HCT116 (cell line): ENCODE results near the gene SDSL. TPM values are rescaled to one million over a fixed set of nuclear protein-coding genes. Genes with fewer than 3 reads are reported as not detected.

Source experiments
- ATAC-seq: fragments of 200-7000 bp; cut with Tn5 transposase; 2 replicates; pipeline ENCODE4 v1.9.1; 2020; ENCODE audit warnings: mild to moderate bottlenecking, moderate library complexity
- BruUV-seq: library from RNA; stranded (reverse); fragments of 400-500 nt; replicated peaks from 2 replicates; lab custom pipeline; 2021; lab: Mats Ljungman, UMichigan
- CTCF ChIA-PET: fragments of 300-600 bp; sonication (Branson Sonifier 250); formaldehyde crosslinking; loops from one replicate; lab custom pipeline; 2021; ENCODE audit warnings: antibody characterized with exemption; lab: Charles Lee
- POLR2A ChIA-PET: fragments of 300-600, 350-600 bp; sonication (Branson Sonifier 250); formaldehyde crosslinking; loops from one replicate; lab custom pipeline; 2021; ENCODE audit warnings: antibody characterized with exemption; lab: Charles Lee
- RAD21 ChIA-PET, 2 experiments: fragments of 300-600 bp; sonication (Branson Sonifier 250); formaldehyde crosslinking; loops; one replicate each; lab custom pipeline; 2023; ENCODE audit warnings: low total read pairs in 2 of 2; ENCODE audit not compliant: uncharacterized antibody in 2 of 2, unreplicated experiment in 2 of 2, low non-redundant PET in 1 of 2; lab: Charles Lee
- DNase-seq: peaks from one replicate; pipeline ENCODE4 v3.0.0-alpha.2; 2010; ENCODE audit warnings: low read depth, low spot score
- H2AFZ ChIP-seq: fragments of 200-600 bp; shearing (Covaris generic), sonication (generic); 2 replicates; pipeline ENCODE4 v1.6.1; 2017; ENCODE audit warnings: low read depth, mixed run types, mixed read lengths, antibody characterized with exemption, low read length; ENCODE audit not compliant: poor library complexity, severe bottlenecking
- H3K27ac ChIP-seq: 2 replicates; pipeline ENCODE4 v1.5.1; 2012; ENCODE audit warnings: low read depth, low read length
- H3K27me3 ChIP-seq: fragments of 200-600 bp; sonication (generic); 2 replicates; pipeline ENCODE4 v1.6.1; 2016; ENCODE audit warnings: mixed run types, low read length, mixed read lengths; ENCODE audit not compliant: insufficient read depth
- H3K36me3 ChIP-seq, 2 experiments: fragments of 200-500 bp in 1 of 2; fragments of 200-600 bp in 1 of 2; sonication (Bioruptor generic) in 1 of 2; sonication (generic) in 1 of 2; 2 replicates each; pipeline versions ENCODE4 v1.5.1 to v1.6.1; 2014 to 2016; ENCODE audit warnings: low read length in 2 of 2, inconsistent platforms in 1 of 2, mixed read lengths in 1 of 2, mixed run types in 1 of 2; ENCODE audit not compliant: insufficient read depth in 2 of 2, control insufficient read depth in 1 of 2
- H3K4me1 ChIP-seq, 2 experiments: fragments of 200-600 bp in 1 of 2; sonication (generic) in 1 of 2; 2 replicates each; pipeline versions ENCODE4 v1.5.1 to v1.6.1; 2012 to 2017; ENCODE audit warnings: low read length in 2 of 2, inconsistent platforms in 1 of 2, mild to moderate bottlenecking in 1 of 2, mixed read lengths in 1 of 2, mixed run types in 1 of 2, moderate library complexity in 1 of 2; ENCODE audit not compliant: insufficient read depth in 2 of 2, control insufficient read depth in 1 of 2
- H3K4me2 ChIP-seq: fragments of 200-600 bp; sonication (generic); 2 replicates; pipeline ENCODE4 v1.6.1; 2017; ENCODE audit warnings: mixed run types, low read length, mixed read lengths
- H3K4me3 ChIP-seq, 2 experiments: fragments of 200-600 bp in 1 of 2; sonication (generic) in 1 of 2; replicated peaks in 1 of 2; 2 replicates each; pipeline ENCODE4 v1.5.1; 2011 to 2016; ENCODE audit warnings: low read length in 2 of 2, control low read depth in 1 of 2, low read depth in 1 of 2, mild to moderate bottlenecking in 1 of 2, mixed read lengths in 1 of 2, mixed run types in 1 of 2
- H3K79me2 ChIP-seq: fragments of 200-600 bp; sonication (generic); 2 replicates; pipeline ENCODE4 v1.6.1; 2017; ENCODE audit warnings: mild to moderate bottlenecking, mixed run types, low read length, moderate library complexity, mixed read lengths; ENCODE audit not compliant: insufficient read depth
- H3K9ac ChIP-seq: fragments of 200-600 bp; sonication (generic); 2 replicates; pipeline ENCODE4 v1.6.1; 2016; ENCODE audit warnings: low read length, mixed read lengths
- H3K9me2 ChIP-seq: fragments of 200-600 bp; sonication (generic), shearing (Covaris generic); 2 replicates; pipeline ENCODE4 v1.6.1; 2017; ENCODE audit warnings: mixed run types, mild to moderate bottlenecking, moderate library complexity; ENCODE audit not compliant: insufficient read depth
- H3K9me3 ChIP-seq, 2 experiments: fragments of 200-500 bp in 1 of 2; fragments of 200-600 bp in 1 of 2; sonication (Bioruptor generic) in 1 of 2; sonication (generic) in 1 of 2; 2 replicates each; pipeline ENCODE4 v1.6.1; 2014 to 2017; ENCODE audit warnings: low read length in 2 of 2, mixed read lengths in 2 of 2, inconsistent platforms in 1 of 2, low read depth in 1 of 2, mild to moderate bottlenecking in 1 of 2, mixed run types in 1 of 2, moderate library complexity in 1 of 2; ENCODE audit not compliant: control insufficient read depth in 1 of 2, insufficient read depth in 1 of 2
- H4K20me1 ChIP-seq: fragments of 200-600 bp; sonication (generic), shearing (Covaris generic); 2 replicates; pipeline ENCODE4 v1.6.1; 2017; ENCODE audit warnings: mixed run types, mild to moderate bottlenecking, moderate library complexity; ENCODE audit not compliant: insufficient read depth
- CEBPB ChIP-seq: IDR thresholded peaks from 2 replicates; pipeline ENCODE4 v1.6.1; 2012; ENCODE audit warnings: low read depth
- ELF1 ChIP-seq: IDR thresholded peaks from 2 replicates; pipeline ENCODE4 v1.6.1; 2012; ENCODE audit warnings: low read depth, borderline replicate concordance
- EZH2phosphoT487 ChIP-seq: fragments of 200-600 bp; IDR thresholded peaks from 2 replicates; pipeline ENCODE4 v1.6.1; 2018; ENCODE audit warnings: antibody characterized with exemption, borderline replicate concordance
- POLR2AphosphoS5 ChIP-seq: IDR thresholded peaks from 2 replicates; pipeline ENCODE4 v1.6.1; 2011; ENCODE audit warnings: mild to moderate bottlenecking, low read depth, low read length, moderate library complexity
- RAD21 ChIP-seq: IDR thresholded peaks from 2 replicates; pipeline ENCODE4 v1.6.1; 2012; ENCODE audit warnings: low read depth, mild to moderate bottlenecking
- SIN3A ChIP-seq: IDR thresholded peaks from 2 replicates; pipeline ENCODE4 v1.6.1; 2012; ENCODE audit warnings: low read depth
- SRF ChIP-seq: IDR thresholded peaks from 2 replicates; pipeline ENCODE4 v1.6.1; 2012; ENCODE audit warnings: low read depth
- TCF7L2 ChIP-seq: IDR thresholded peaks from 2 replicates; pipeline ENCODE4 v1.7.0; 2011; ENCODE audit warnings: borderline replicate concordance, inconsistent platforms; ENCODE audit not compliant: insufficient read depth, insufficient read length; ENCODE audit errors: extremely low read depth
- ZNF274 ChIP-seq: fragments of 200-500 bp; sonication (Bioruptor generic); IDR thresholded peaks from 2 replicates; pipeline ENCODE4 v1.6.1; 2014; ENCODE audit warnings: mild to moderate bottlenecking, low read depth, low read length, inconsistent platforms
- intact Hi-C: fragments of 100-400 bp; cut with micrococcal nuclease; formaldehyde crosslinking; loops from 2 replicates; pipeline ENCODE4 v1.10.0; 2022
- total RNA-seq: library from RNA; stranded (reverse); gene quantifications from one replicate; pipeline ENCODE4 v1.2.1, GENCODE V29; 2021; ENCODE audit not compliant: unreplicated experiment
- TF ChIP-seq, protein P1 (sequence below), 3 experiments: fragments of 200-600 bp in 1 of 3; sonication (generic) in 1 of 3; IDR thresholded peaks in 2 of 3; conservative IDR thresholded peaks in 1 of 3; 2 replicates each; pipeline ENCODE4 v1.5.1; 2012 to 2017; ENCODE audit warnings: low read depth in 2 of 3, low read length in 2 of 3, antibody characterized with exemption in 1 of 3, borderline replicate concordance in 1 of 3, control low read depth in 1 of 3, mild to moderate bottlenecking in 1 of 3, mixed read lengths in 1 of 3, mixed run types in 1 of 3, moderate library complexity in 1 of 3; ENCODE audit not compliant: insufficient read depth in 1 of 3
- TF ChIP-seq, protein P2 (sequence below): IDR thresholded peaks from 2 replicates; pipeline ENCODE4 v1.6.1; 2011; ENCODE audit warnings: mild to moderate bottlenecking, low read length, moderate library complexity; ENCODE audit not compliant: insufficient replicate concordance; ENCODE audit errors: extremely low read depth
- TF ChIP-seq, protein P3 (sequence below): IDR thresholded peaks from 2 replicates; pipeline ENCODE4 v1.6.1; 2012

The SDSL gene
- total RNA-seq, 1 experiment from 2014 or later: 19.1 TPM

DNA sequence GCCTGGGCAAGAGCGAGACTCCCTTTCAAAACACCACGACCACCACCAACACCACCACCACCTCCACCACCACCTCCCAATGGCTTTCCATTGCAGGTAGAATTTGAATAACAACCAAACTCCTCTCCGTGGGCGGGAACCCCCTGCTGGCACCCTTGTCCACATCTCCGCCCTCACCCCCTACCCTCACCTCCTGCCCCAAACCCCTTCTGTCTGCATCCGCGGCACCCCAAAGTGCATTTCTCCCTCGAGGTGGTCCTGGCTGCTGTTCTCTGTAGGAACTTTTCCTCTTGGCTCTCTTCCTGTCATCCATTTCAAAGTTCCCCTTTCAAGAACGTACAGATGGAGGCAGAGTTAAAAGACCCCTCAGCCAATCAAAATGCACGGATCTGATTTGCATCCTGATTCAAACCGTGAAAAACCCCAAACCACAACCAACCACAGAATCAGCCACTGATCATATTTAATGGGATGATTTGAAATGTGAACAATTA, 3.8 kb downstream of the SDSL start:
- peaks cover 5 to 24% of the 10 kb centered on the region in 2 experiments; a peak in 3 of 4 replicates for H3K4me1 ChIP-seq
- BruUV-seq: no TSS peak
- H3K27me3 ChIP-seq: no peaks in the 10 kb centered on the region
- H3K4me2 ChIP-seq: no peak overlapping the region
- intact Hi-C loops: loop anchor here (2.0 kb wide), 2 partner anchors 113 to 229 kb away; no protein-coding TSS in a partner anchor
- H3K9ac ChIP-seq: no peak overlapping the region
- H3K9me2 ChIP-seq: no peaks in the 10 kb centered on the region
- no peak overlapping the region for H2AFZ ChIP-seq
- H3K27ac ChIP-seq: no peak overlapping the region
- no peaks in the 10 kb centered on the region for H4K20me1 ChIP-seq
- peaks cover 6% of the 10 kb centered on the region; the same call in 1 of the 2 replicates for H3K79me2 ChIP-seq
- H3K4me3 ChIP-seq: no peak overlapping the region
- no peak for TF ChIP-seq ZNF274
- no peak for TF ChIP-seq EZH2phosphoT487
- TF ChIP-seq, protein P1, sequence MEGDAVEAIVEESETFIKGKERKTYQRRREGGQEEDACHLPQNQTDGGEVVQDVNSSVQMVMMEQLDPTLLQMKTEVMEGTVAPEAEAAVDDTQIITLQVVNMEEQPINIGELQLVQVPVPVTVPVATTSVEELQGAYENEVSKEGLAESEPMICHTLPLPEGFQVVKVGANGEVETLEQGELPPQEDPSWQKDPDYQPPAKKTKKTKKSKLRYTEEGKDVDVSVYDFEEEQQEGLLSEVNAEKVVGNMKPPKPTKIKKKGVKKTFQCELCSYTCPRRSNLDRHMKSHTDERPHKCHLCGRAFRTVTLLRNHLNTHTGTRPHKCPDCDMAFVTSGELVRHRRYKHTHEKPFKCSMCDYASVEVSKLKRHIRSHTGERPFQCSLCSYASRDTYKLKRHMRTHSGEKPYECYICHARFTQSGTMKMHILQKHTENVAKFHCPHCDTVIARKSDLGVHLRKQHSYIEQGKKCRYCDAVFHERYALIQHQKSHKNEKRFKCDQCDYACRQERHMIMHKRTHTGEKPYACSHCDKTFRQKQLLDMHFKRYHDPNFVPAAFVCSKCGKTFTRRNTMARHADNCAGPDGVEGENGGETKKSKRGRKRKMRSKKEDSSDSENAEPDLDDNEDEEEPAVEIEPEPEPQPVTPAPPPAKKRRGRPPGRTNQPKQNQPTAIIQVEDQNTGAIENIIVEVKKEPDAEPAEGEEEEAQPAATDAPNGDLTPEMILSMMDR (IDR thresholded peaks at IDR 0.05 in 2 of 3, conservative IDR thresholded peaks at IDR 0.05 in 1 of 3; ENCODE audit: borderline replicate concordance in 1 of 3, insufficient read depth in 1 of 3, low read depth in 2 of 3, low read length in 2 of 3): no peak
- TF ChIP-seq, protein P2, sequence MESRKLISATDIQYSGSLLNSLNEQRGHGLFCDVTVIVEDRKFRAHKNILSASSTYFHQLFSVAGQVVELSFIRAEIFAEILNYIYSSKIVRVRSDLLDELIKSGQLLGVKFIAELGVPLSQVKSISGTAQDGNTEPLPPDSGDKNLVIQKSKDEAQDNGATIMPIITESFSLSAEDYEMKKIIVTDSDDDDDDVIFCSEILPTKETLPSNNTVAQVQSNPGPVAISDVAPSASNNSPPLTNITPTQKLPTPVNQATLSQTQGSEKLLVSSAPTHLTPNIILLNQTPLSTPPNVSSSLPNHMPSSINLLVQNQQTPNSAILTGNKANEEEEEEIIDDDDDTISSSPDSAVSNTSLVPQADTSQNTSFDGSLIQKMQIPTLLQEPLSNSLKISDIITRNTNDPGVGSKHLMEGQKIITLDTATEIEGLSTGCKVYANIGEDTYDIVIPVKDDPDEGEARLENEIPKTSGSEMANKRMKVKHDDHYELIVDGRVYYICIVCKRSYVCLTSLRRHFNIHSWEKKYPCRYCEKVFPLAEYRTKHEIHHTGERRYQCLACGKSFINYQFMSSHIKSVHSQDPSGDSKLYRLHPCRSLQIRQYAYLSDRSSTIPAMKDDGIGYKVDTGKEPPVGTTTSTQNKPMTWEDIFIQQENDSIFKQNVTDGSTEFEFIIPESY: no peak
- no peak for TF ChIP-seq CEBPB
- TF ChIP-seq SIN3A: no peak
- TF ChIP-seq RAD21: no peak
- no peak for TF ChIP-seq POLR2AphosphoS5
- TF ChIP-seq, protein P3, sequence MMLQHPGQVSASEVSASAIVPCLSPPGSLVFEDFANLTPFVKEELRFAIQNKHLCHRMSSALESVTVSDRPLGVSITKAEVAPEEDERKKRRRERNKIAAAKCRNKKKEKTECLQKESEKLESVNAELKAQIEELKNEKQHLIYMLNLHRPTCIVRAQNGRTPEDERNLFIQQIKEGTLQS: no peak
- no peak for TF ChIP-seq ELF1
- TF ChIP-seq TCF7L2: no peak
- no peak for TF ChIP-seq SRF
- TF ChIP-seq, all 23 proteins: peak for 0
- ATAC-seq (no peak), DNase-seq (no peak)
- POLR2A ChIA-PET: interaction anchor here (0.9 kb wide), 1 partner anchor 91 kb away, joined by 4 read pairs; the partner anchor contains the start of gene SLC8B1
- no peaks in the 10 kb centered on the region for H3K36me3 ChIP-seq
- H3K9me3 ChIP-seq: no peaks in the 10 kb centered on the region
- CTCF ChIA-PET: interaction anchor here (0.6 to 1.5 kb wide), 22 partner anchors 8 to 526 kb away, joined by 3 to 16 read pairs (median 3); partner anchors contain the start of gene SLC8B1
- RAD21 ChIA-PET: interaction anchor here in 1 of 2 experiments (1.2 kb wide), 1 partner anchor 91 kb away, joined by 5 read pairs; the partner anchor contains the start of gene SLC8B1
